HG03439 (cell line): ENCODE results near the gene IRF7.
"Not testable (repeated sequence)": the region's sequence is repeated elsewhere in the genome, so short reads cannot be mapped to it uniquely, and the experiment has no call there.

Source experiments
- ATAC-seq: cut with Tn5 transposase; IDR thresholded peaks from one replicate; pipeline ENCODE4 v1.9.1; 2021; ENCODE audit warnings: mild to moderate bottlenecking, moderate library complexity; ENCODE audit not compliant: unreplicated experiment

IRF7 gene

DNA sequence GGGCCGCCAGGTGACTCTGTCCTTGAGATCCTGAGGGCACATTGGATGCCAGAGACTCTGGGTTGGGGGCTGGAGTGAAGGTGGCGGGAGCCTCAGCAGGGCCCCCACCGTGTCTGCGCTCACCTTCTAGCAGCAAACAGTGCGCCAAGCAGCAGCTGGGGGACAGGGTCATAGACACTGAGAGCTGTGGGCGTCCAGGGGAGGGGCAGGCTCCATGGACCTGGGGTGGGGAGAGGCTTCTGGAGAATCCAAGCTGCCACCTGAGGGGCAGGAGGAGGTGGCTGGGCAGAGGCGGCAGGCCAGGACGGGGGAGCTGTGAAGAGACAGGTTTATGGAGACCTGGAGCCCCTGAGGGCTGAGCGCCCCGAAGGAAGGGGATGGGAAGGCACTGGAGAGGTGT, 31.5 kb downstream of the IRF7 start:
- no peak for ATAC-seq

DNA sequence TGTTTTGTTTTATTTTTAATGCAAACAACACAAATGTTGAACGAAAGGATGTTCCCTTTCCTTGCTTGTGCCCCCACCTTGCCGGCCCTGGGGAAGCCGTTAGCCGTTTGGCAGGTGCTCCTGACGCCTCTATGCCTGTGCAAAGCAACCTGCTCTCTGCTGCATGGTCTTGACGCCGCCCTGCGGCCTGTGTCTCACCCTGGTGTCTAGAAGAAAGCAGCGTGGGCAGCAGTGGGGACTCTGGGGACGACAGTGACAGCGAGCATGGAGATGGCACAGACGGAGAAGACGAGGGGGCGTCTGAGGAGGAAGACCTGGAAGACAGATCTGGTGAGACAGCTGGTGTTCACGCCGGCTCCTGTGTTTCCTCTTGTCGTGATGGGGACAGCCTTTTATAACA, 34.0 kb downstream of the IRF7 start:
- ATAC-seq: no peak

GRCh38 chr11:581342-581741, 34.4 kb downstream of the IRF7 start:
- ATAC-seq: no peak

GRCh38 chr11:579830-580601, 35.7 kb downstream of the IRF7 start:
- ATAC-seq: no peak

DNA sequence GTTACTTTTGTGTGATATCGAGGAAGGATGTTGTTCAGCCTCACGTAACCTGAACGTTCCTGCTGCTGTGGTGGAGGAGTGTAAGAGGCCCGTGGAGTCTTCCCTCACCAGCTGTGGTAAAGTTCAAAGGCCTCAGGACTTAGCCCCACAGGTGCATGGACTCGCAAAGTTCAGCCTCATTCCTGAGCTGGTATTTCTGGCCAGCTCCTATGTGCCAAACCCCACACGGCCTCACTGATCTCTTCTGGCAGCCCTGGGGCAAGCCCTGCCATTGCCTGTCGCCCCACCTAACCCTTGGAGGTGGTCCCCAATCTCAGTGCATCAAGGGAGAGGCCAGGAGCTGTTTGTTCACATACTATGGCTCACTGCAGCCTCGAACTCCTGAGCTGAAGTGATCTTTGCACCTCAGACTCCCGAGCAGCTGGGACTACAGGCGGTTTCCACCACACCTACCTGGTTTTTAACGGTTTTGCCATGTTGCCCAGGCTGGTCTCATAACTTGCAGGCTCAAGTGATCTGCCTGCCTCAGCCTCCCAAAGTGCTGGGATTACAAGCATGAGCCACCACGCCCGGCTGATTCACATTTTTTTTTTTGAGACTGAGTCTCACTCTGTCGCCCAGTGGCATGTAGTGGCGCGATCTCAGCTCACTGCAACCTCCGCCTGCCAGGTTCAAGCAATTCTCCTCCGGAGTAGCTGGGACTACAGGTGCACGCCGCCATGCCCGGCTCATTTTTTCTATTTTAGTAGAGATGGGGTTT, 37.3 kb downstream of the IRF7 start:
- no peak for ATAC-seq

DNA sequence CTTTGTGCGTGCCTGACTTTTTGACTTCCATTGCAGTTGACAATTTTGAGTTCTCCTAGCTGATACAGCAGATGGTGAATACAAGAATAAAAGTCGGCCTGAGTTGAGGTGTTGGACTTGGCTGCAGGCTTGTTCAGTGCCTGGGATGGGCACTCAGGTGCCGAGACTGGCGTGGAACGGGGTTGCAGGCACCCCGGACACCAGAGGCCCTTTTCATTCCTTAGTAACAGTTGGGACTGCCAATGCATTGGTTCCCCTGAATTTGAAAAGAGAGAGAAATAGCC, 38.2 kb downstream of the IRF7 start:
- no peak for ATAC-seq

DNA sequence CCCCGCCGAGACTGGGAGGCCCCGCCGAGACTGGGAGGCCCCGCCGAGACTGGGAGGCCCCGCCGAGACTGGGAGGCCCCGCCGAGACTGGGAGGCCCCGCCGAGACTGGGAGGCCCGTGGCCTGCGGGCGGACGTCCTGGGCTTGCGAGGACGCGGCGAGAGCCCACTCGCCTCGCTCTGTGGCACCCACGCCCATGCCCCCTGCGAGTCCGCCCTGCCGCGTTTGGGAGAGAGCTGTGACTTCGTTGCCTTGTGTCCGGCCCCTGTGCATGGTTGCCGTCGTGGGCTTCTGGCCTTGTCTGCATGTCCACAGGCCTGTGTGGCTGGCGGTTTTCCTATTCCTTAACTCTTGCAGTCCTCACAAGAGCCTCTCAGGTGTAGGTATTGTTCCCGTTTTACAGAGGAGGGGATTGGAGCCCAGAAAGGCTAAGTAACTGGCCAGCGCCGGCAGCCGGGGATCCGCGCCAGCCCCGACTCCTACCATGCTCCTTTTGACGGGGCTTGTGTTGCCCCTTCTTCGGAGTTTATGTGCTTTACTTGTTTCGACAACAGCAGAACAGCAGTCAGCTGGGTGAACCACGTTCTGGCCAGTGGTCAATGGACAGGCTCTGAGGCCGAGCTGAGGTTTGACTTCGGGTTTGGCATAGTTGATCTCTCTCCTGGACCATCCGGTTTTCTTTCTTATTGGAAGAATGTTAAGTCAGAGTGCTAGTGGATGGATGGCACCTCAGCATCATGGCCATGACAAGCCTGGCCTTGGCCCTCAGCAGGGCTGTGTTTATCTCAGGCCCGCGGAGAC, 38.7 kb downstream of the IRF7 start:
- ATAC-seq: no peak

DNA sequence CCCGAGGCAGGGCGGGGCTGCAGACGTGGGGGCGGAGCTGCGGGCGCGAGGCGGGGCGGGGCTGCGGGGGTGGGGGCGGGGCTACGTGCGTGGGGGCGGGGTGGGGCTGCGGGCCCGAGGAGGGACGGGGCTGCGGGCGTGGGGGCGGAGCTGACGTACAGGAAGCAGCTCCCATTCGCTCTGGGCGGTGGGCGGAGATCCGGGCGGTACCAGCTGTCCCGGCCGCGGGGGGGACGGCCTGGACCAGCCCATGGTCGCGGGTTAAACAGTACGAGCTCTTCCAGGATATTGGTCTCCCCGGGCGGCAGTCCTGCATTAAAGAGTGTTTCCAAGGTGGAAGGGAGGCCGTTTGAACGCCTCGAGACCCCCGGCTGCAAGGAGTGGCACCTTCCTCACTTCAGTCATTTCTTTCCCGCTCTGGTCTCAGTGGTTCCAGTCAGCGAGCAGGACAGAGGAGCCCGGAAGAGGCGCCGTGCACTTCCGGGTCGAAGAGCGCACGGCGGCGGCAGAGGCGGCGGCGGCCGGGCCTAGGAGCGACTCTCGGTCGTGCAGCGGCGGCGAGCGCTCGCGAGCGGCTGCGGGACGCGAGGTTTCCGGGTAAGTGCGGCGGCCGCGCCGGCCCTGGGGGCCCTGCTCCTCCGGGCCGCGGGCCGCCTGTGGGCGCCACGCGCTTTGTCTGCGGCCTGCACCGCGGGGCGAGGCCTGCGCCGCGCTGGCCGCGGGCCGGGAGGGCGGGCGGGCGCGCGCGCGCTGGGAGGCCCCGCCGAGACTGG, 39.6 kb downstream of the IRF7 start, which contains the start of gene PHRF1:
Gene PHRF1, plus strand, starts transcription at position 475 of the 773 bp plus-strand sequence. CDS start 5,043 bp downstream, outside the sequence.
- ATAC-seq: peak; percentile 79

GRCh38 chr11:575313-575995, 40.3 kb downstream of the IRF7 start:
- ATAC-seq: peak; percentile 34

- no peak for ATAC-seq
Observed at GRCh38 chr11:574632-575312, 41.0 kb downstream of the IRF7 start.

DNA sequence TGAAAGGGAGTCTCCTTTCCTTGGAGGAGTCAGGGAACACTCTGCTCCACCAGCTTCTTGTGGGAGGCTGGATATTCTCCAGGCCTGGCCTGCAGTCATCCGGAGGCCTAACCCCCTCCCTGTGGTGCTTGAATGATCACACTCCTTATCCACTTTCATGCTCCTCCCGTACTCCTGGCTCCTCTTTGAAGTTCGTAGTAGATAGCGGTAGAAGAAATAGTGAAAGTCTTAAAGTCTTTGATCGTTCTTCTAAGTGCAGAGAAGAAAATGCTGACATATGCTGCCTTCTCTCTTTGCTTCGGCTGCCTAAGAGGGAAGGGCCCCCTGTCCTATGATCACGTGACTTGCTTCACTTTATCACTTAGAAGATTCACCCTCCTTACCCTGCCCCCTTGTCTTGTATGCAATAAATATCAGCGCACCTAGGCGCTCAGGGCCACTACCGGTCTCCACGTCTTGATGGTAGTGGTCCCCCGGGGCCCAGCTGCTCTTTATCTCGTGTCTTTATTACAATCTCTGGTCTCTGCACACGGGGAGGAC, 41.6 kb downstream of the IRF7 start:
- not testable (repeated sequence) for ATAC-seq

GRCh38 chr11:573146-573759, 42.5 kb downstream of the IRF7 start:
- ATAC-seq: no peak

DNA sequence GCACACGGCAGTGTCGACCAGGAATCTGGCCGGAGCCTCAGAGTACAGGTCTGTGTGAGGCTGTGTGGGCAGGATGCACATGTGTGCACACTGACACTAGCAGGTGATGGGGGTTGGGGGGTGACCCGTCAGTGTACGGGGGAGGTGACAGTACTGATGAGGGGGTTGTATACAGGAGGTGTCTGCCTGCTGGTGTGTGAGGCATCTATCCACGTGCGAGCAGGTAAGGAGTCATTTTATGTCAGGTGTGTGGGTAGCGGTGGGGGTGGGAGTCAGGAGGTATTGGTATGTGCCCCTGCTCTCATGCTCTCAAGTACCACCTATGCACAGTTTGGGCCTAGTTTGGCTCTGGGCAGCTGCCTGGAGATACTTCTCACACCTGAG, 44.0 kb downstream of the IRF7 start:
- no peak for ATAC-seq

- ATAC-seq: no peak
Observed at GRCh38 chr11:569158-569885, 46.4 kb downstream of the IRF7 start.

DNA sequence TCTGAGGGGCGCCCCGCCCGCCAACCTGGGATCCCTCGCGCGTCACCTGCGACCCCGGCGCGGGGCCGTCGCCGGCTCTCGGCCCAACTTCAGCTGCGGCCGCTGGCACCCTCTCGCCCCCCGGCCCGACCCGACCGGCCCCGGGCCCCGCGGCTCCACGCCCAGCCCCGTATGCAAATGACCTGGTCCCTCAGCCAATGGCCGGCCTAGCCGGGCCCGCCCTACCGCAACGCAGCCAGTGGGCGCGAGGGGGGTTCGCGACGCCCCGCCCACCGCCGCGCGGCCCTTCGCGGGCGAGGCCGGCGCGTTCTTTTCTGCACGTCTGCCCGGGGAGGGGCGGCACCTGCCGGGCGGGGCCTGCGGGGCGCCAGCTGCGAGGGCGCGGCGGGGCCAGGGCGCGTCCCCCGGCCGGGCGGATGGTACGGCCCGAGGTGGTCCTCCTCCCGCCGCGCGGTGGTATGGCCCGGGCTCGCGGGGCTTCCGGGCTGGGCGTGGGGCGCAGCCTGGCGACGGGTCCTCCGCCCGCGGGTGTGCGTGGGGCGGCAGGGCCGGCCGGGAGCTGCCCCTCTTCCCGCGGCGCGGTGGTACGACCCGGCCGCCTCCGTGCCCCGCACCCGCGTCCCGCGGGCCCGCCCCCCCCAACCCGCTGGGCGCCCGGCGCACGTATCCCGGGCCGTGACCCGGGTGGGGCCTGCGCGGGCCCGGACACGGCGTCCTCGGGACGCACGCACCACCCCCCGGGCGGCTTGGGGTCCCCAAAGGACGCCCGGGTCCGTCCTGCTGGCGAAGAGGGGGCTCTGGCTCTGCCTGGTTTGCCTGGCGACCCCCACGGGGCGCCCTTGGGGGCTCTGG, 47.2 kb downstream of the IRF7 start:
- ATAC-seq: peak; percentile 77

DNA sequence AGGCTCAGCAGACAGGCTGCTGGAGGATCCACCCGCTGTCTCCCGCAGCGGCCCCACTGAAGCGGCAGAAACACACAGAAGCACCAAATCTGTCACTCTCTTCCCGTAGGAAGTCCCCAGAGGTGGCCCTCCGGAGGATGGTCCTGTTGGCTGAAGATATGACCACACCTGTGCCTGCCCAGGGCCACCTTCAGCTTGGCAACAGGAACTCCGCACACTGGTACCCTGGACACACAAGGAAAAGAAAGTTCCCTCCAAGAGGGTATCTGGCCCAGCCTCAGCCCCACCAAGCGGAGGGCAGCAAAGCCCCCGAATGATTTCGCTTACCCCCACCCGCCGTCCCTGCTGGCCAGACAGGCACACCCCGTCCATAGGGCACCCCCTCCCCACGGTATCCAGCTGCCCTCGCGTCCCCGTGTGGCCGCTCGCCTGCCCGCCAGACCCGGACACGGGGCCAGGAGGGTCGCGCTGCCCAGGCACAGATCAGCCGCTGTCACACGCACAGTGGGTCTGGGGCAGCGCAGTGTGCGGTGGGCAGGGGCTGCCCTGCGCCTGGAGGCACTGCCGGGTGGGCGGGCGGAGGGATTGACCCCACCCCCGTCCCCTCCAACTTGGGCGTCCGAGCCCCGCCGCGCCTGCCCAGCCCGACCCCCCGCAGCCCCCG, 48.0 kb downstream of the IRF7 start:
- ATAC-seq: no peak
